ENCODE data around the gene FIBCD1. TPM values are rescaled to one million over a fixed set of nuclear protein-coding genes. Genes with fewer than 3 reads are reported as not detected.

Gene FIBCD1
- polyA plus RNA-seq, 1 of the 3 experiments (the other 2 are of a cell fraction) = 1.3 TPM

DNA sequence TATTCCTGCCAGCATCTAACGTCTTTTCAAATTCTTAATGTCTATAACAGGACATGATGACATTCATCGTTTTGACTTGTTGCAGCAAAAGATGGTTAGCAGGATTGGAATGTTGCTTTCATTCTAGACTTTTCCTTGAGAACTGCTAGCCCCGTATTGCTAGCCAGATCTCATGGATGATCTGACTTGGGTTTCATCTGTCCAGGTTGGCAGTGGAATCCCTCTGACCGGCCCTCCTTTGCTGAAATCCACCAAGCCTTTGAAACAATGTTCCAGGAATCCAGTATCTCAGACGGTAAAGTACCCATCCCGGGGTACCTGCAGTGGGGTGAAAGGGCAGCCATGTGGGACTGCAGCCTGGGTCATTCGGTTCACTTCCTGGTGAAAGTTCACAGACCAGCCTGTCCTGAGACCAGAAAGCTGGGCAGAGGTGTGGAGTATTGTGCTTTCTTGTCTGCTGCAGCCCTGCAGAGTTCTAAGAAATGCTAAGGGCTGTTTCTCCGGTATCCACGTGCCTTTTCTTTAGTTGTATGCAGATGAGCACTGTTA is 59.1 kb downstream of the FIBCD1 start:
- no peaks in the 10 kb centered on the region for H3K27me3 ChIP-seq (ENCODE audit: insufficient read depth)
- no peak overlapping the region for H3K4me3 ChIP-seq (ENCODE audit: low read depth in 2 of 2, low read length in 1 of 2)
- ChIA-PET CTCF (interaction anchor here (0.7 to 2.2 kb wide), 5 partner anchors 10 to 420 kb away, joined by 3 to 11 read pairs (median 6); no protein-coding TSS in a partner anchor), POLR2A (no interaction called here)
- H3K36me3 ChIP-seq (replicated peaks in 1 of 2; ENCODE audit: control insufficient read depth in 1 of 2, insufficient read depth in 2 of 2, low read length in 1 of 2) = peaks cover 65 to 70% of the 10 kb centered on the region in 2 experiments
- H3K9ac ChIP-seq = no peak overlapping the region
- H3K79me2 ChIP-seq (ENCODE audit: insufficient read depth) = peaks cover 36% of the 10 kb centered on the region; the same call in 1 of the 2 replicates
- no peak overlapping the region for H3K27ac ChIP-seq (ENCODE audit: low read depth in 2 of 2, low read length in 1 of 2)
- H4K20me1 ChIP-seq (ENCODE audit: insufficient read depth) = peaks cover 14% of the 10 kb centered on the region; the same call in 1 of the 2 replicates
- H3K4me2 ChIP-seq = no peak overlapping the region
- no peaks in the 10 kb centered on the region for H3F3A ChIP-seq (replicated peaks; ENCODE audit: insufficient read depth)
- no peak for TF ChIP-seq REST (IDR thresholded peaks at IDR 0.05; ENCODE audit: low read depth, low read length)
- TF ChIP-seq YY1 (IDR thresholded peaks at IDR 0.05; ENCODE audit: low read depth) = no peak
- no peak for TF ChIP-seq RXRA (IDR thresholded peaks at IDR 0.05; ENCODE audit: borderline replicate concordance, low read depth)
- TF ChIP-seq, protein P1, sequence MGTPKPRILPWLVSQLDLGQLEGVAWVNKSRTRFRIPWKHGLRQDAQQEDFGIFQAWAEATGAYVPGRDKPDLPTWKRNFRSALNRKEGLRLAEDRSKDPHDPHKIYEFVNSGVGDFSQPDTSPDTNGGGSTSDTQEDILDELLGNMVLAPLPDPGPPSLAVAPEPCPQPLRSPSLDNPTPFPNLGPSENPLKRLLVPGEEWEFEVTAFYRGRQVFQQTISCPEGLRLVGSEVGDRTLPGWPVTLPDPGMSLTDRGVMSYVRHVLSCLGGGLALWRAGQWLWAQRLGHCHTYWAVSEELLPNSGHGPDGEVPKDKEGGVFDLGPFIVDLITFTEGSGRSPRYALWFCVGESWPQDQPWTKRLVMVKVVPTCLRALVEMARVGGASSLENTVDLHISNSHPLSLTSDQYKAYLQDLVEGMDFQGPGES (IDR thresholded peaks at IDR 0.05; ENCODE audit: low read depth, low read length) = no peak
- TF ChIP-seq GATA2 (CRISPR knock-in tag; IDR thresholded peaks at IDR 0.05) = no peak
- TF ChIP-seq CHD2 (IDR thresholded peaks at IDR 0.05; ENCODE audit: low read length, partially characterized antibody) = no peak
- TF ChIP-seq FOXJ3 (CRISPR knock-in tag; IDR thresholded peaks at IDR 0.05) = no peak
- H3K9me3 ChIP-seq = no peaks in the 10 kb centered on the region
- no peaks in the 10 kb centered on the region for H3K4me1 ChIP-seq (ENCODE audit: control insufficient read depth in 1 of 2, insufficient read depth in 2 of 2, low read depth in 1 of 2, low read length in 1 of 2)
- H3K9me2 ChIP-seq = no peaks in the 10 kb centered on the region
- 97% methylated on average over 9 of the region's 9 CpGs for WGBS (ENCODE audit: low lambda C conversion rate)
- no peak overlapping the region for H2AFZ ChIP-seq (ENCODE audit: low read depth)
- DNase-seq = no peak

- Histone ChIP-seq H3K79me2 (ENCODE audit: insufficient read depth) (peaks cover 38% of the 10 kb centered on the region; the same call in 1 of the 2 replicates), H4K20me1 (ENCODE audit: insufficient read depth) (peaks cover 22% of the 10 kb centered on the region; the same call in 1 of the 2 replicates), H3K27me3 (ENCODE audit: insufficient read depth) (no peaks in the 10 kb centered on the region), H3K4me1 (ENCODE audit: control insufficient read depth in 1 of 2, insufficient read depth in 2 of 2, low read depth in 1 of 2, low read length in 1 of 2) (no peaks in the 10 kb centered on the region), H3K9ac (no peak overlapping the region), H3K9me3 (no peaks in the 10 kb centered on the region), H3K4me2 (no peak overlapping the region), H3K36me3 (replicated peaks in 1 of 2; ENCODE audit: control insufficient read depth in 1 of 2, insufficient read depth in 2 of 2, low read length in 1 of 2) (peaks cover 71 to 82% of the 10 kb centered on the region in 2 experiments), H3F3A (replicated peaks; ENCODE audit: insufficient read depth) (no peaks in the 10 kb centered on the region), H3K9me2 (no peaks in the 10 kb centered on the region), H3K4me3 (ENCODE audit: low read depth in 2 of 2, low read length in 1 of 2) (no peak overlapping the region), H3K27ac (ENCODE audit: low read depth in 2 of 2, low read length in 1 of 2) (no peak overlapping the region), H2AFZ (ENCODE audit: low read depth) (no peak overlapping the region)
- DNase-seq = no peak
- ChIA-PET CTCF (interaction anchor here (1.4 to 2.2 kb wide), 3 partner anchors 8 to 63 kb away, joined by 3 to 8 read pairs (median 6); no protein-coding TSS in a partner anchor), POLR2A (no interaction called here)
- 93% methylated on average over 6 of the region's 6 CpGs for WGBS (ENCODE audit: low lambda C conversion rate)
- no peak for TF ChIP-seq RXRA (IDR thresholded peaks at IDR 0.05; ENCODE audit: borderline replicate concordance, low read depth)
- TF ChIP-seq, protein P2, sequence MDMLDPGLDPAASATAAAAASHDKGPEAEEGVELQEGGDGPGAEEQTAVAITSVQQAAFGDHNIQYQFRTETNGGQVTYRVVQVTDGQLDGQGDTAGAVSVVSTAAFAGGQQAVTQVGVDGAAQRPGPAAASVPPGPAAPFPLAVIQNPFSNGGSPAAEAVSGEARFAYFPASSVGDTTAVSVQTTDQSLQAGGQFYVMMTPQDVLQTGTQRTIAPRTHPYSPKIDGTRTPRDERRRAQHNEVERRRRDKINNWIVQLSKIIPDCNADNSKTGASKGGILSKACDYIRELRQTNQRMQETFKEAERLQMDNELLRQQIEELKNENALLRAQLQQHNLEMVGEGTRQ (IDR thresholded peaks at IDR 0.05; ENCODE audit: borderline replicate concordance, low read depth, low read length) = no peak
- TF ChIP-seq ELF1 (IDR thresholded peaks at IDR 0.05) = no peak
- no peak for TF ChIP-seq FOSL2 (IDR thresholded peaks at IDR 0.05; ENCODE audit: borderline replicate concordance, low read depth)
- TF ChIP-seq GATA2 (CRISPR knock-in tag; IDR thresholded peaks at IDR 0.05) = no peak
- TF ChIP-seq MXI1 (IDR thresholded peaks at IDR 0.05; ENCODE audit: low read depth, low read length) = no peak
- no peak for TF ChIP-seq JUND (IDR thresholded peaks at IDR 0.05)
- TF ChIP-seq, protein P3, sequence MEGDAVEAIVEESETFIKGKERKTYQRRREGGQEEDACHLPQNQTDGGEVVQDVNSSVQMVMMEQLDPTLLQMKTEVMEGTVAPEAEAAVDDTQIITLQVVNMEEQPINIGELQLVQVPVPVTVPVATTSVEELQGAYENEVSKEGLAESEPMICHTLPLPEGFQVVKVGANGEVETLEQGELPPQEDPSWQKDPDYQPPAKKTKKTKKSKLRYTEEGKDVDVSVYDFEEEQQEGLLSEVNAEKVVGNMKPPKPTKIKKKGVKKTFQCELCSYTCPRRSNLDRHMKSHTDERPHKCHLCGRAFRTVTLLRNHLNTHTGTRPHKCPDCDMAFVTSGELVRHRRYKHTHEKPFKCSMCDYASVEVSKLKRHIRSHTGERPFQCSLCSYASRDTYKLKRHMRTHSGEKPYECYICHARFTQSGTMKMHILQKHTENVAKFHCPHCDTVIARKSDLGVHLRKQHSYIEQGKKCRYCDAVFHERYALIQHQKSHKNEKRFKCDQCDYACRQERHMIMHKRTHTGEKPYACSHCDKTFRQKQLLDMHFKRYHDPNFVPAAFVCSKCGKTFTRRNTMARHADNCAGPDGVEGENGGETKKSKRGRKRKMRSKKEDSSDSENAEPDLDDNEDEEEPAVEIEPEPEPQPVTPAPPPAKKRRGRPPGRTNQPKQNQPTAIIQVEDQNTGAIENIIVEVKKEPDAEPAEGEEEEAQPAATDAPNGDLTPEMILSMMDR (IDR thresholded peaks at IDR 0.05) = no peak
- TF ChIP-seq FOXM1 (IDR thresholded peaks at IDR 0.05; ENCODE audit: low read depth) = no peak
- TF ChIP-seq EP300 (IDR thresholded peaks at IDR 0.05; ENCODE audit: borderline replicate concordance in 1 of 2, low read depth in 1 of 2, low read length in 1 of 2) = no peak
- no peak for TF ChIP-seq TCF12 (IDR thresholded peaks at IDR 0.05)
- no peak for TF ChIP-seq MEF2A (IDR thresholded peaks at IDR 0.05; ENCODE audit: borderline replicate concordance, low read depth)
- TF ChIP-seq FOXJ3 (CRISPR knock-in tag; IDR thresholded peaks at IDR 0.05) = no peak
- no peak for TF ChIP-seq RCOR1 (IDR thresholded peaks at IDR 0.05; ENCODE audit: low read length)
- TF ChIP-seq GABPA (IDR thresholded peaks at IDR 0.05; ENCODE audit: low read depth) = no peak
- TF ChIP-seq NFIC (IDR thresholded peaks at IDR 0.05; ENCODE audit: borderline replicate concordance) = no peak
- TF ChIP-seq RAD21 (IDR thresholded peaks at IDR 0.05; ENCODE audit: low read length) = no peak
- TF ChIP-seq SMC3 (IDR thresholded peaks at IDR 0.05; ENCODE audit: low read depth, low read length) = no peak
- TF ChIP-seq YY1 (IDR thresholded peaks at IDR 0.05; ENCODE audit: low read depth) = no peak
These were observed 60.8 kb downstream of the FIBCD1 start for GRCh38 chr9:130878295-130878694.
